T-helper 9 cell (primary cell): ENCODE results near the gene DUS3L.

Experiments used
- DNase-seq: peaks from one replicate; pipeline ENCODE4 v3.0.0-alpha.2; 2020
- total RNA-seq, 2 donors: gene quantifications; one replicate each; lab custom pipeline; 2026; lab: John Stamatoyannopoulos, UW

The DUS3L gene
- 36.6 to 43.7 reads per million in 2 donors for total RNA-seq

- peak; percentile 92 for DNase-seq
Observed at GRCh38 chr19:5790559-5791520, at the start of gene DUS3L. TSS of gene DUS3L (minus strand) at chr19:5791163. CDS start at chr19:5791141, 22 bp downstream.

GRCh38 chr19:5839065-5840017 lies 48.4 kb upstream of the DUS3L start, which contains the start of gene FUT6:
TSS of gene FUT6 (minus strand) at chr19:5839702. CDS start at chr19:5832567, 7,135 bp downstream.
- no peak for DNase-seq

DNA sequence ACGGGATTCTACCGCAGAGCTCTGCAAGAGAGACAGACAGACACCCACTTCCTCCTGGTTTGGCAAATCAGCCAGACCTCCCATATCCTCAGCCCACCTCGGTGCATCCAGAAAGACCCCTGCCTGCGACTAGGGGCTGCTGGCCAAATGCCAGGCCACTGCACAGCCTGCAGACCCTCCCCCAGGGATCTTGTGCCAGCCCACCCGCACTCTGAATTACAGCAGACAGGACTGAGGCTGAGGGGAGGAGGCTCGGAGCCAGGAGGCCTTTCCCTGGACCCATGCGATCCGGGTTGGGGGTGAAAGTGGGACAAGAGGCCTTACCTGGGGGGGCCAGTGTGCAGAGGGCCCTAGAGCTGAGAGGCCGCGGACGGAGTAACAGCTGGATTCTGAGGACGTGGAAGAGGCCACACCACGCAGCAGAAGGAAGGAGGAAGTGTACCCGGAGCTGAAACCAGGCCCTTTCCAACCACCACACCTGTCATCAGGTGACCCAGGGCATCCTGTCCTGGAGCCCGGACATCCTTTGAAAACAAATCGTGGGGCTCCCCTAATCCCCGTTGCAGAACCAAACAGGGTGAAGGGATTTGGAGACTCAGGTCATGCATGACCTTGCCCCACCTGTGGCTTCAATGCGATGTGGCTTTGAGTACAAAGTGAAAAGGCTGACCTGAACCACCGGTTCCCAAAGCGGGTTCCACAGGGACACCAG lies 47.5 kb upstream of the DUS3L start:
- DNase-seq = no peak

DNA sequence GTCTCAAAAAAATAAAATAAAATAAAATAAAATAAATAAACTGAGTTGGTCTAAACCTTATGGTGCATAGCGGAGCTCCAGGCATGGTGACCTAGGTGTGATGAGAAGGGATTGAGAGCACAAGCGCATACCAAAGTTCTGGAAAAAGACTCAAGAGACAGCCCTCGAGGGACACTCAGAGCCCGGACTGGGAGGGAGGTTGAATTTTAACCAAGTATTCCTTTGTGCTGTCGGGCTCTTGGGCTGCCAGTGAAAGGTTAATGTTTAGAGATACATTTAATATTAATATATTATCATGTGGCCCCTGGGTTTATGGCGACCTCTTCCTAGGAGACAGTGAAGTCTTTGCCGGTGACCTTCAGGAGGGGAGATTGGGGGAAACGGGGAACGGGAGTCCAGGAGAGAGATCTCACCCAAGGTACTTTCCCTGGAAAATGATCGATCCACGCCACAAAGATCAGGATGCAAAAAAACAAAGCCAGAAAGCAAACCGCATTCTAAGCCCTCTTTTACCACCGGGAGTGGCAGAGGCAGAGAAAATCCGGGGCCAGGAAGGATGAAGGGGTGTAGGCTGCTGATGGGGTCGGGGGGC lies 46.9 kb upstream of the DUS3L start:
- no peak for DNase-seq

- no peak for DNase-seq
Observed at GRCh38 chr19:5832527-5833216, 41.7 kb upstream of the DUS3L start.

DNA sequence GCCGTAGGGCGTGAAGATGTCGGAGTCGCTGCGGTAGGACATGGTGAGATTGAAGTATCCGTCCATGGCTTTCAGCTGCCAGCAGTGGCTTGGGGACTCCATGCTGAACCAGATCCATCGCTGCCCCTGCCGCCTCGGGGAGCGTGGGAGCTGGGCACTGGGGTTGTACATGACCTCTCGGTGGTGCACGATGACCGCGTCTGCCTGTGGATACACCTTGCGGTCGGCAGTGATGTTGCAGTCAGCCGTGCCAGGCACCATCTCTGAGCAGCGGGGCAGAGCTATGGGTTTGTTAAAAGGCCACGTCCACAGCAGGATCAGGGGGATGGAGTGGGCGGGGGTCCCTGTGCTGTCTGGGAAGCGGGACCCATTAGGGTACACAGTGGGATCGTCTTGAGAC lies 41.1 kb upstream of the DUS3L start:
- DNase-seq = no peak

GRCh38 chr19:5831159-5831558 lies 40.2 kb upstream of the DUS3L start:
- no peak for DNase-seq

DNA sequence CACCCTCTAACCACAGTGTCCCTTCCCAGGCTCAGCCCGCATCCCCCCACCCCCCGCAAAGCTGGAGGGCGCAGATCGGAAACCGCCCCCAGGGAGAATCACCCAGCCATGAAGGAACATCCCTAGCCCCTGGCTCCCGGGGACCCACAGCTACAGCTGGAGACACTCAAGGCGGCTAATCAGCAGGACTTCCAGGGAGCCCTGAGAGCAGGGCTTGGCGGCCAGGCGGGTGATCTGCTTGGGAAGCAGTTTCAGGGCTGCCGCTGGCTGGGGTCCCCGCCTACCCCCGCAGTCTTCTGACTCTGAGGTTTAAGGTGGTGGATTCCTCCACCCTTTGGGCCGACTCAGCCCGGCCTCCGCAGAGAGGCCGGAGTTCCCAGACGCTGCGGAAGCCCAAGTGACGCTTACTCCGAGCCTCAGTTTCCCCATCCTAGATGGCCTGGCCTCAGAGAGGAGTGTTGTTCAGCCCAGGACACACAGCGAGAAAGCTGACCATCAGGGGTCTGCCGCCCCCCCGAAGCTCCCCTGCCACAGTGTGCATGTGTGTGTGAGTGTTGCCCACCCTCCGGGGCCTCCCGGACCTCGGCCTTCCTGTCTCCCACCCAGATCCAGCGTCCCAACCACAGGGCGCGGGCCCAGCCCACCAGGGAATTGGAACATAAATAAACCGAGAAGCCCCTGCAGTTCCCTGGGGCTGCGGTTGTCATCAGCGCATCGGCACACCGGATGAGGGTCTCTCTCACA lies 38.8 kb upstream of the DUS3L start:
- no peak for DNase-seq

- no peak for DNase-seq
Observed at GRCh38 chr19:5828661-5829566, 38.0 kb upstream of the DUS3L start.

- peak; percentile 87 for DNase-seq
Observed at GRCh38 chr19:5827891-5828660, 37.1 kb upstream of the DUS3L start.

DNA sequence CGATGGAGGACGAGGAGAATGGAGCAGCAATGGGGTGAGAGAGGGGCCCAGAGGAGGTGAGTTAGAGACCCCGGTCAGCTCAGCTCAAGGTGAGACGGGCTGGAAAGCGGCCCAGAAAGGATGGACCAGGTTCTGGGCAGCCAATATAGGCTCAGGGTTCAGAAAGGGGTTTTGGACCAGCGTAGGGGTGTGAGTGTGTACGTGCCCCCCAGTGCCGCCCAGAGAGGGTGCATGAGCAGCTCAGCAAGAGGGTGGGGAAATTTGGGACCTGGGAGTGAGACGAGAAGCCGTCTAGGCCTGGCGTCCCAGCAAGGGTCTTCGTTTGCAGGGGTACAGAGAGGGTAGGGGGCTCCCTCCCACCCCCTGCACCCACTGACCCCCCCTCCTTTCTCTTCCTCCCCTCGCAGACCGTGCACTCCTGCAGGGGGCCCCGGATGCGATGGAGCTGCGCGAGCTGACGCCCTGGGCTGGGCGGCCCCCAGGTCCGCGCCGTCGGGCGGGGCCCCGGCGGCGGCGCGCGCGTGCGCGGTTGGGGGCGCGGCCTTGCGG lies 36.5 kb upstream of the DUS3L start:
- DNase-seq = no peak

DNA sequence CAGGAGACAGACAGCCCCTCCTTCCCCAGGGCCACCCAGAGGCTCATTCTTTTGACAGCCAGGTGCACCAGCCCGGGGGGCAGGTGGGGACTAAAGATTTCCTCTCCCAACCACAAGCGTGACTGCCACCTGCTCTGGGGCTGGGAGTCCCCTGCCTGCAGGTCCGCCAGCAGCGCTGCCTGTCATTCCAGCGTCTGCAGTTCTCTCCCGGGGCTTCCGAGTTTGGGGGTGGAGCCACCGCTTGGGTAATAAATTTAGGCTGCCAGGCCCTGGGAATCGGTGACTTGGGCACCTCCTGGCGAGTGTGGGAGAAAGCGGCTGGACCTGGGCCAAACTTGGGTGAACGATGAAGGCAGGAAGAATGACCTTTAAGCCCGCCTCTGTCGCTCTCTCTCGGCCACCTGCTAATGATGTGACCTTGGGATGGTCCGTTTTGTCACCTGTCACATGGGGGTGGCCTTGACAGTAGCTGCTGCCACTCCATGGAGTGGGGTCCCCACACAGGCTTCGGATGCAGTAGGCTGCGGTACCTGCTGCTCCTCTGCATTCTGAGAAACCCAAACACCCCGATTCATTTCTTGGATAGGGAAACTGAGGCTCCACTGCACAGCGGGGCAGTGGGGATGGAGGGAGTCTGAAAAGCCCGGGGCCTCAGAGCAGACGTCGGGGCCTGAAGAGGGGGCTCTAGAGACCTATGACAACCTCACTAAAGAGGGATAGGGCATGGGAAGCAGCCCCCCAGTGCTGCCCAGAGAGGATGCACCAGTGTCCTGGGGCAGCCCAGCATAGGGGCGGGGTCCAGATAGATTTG lies 35.8 kb upstream of the DUS3L start:
- DNase-seq = peak; percentile 12

DNA sequence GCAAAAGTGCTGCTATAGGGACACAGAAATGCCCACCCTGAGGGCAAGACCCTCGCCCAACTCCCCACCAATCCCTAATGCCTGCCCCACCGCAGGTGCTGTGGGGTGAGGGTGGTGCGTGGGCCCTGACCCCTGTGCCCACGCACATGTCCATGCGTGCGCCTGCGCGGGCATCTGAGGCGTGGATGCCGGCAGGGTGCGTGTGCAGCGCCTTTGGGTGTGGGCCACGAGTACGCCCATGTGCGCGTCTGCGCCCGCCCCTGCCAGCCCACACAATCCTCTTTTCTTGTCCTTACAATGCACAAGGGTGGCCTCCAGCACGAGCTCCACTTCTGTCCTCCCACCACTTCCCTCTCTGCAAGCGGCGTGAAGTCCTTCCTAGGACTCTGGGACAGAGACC lies 34.2 kb upstream of the DUS3L start:
- DNase-seq = no peak

DNA sequence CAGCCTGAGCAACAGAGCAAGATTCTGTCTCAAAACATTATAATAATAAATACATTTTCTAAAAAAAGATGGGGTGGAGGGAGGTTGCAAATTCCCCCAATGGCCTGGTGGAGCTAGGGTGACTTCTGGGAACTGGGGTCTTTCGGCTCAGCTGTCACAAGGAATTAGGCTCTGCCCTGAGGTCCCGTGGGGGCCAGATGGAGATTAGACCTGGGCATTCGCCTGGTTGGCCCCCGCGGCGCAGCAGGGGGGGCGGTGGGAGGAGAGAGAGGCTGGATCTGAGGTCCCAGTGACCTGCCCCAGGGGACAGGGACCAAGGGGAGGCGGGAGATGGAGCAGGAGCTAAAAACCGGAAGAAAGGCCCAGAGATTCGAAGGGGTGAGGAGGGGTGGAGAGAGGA lies 33.8 kb upstream of the DUS3L start:
- no peak for DNase-seq

- DNase-seq = no peak
Observed at GRCh38 chr19:5823579-5824281, 32.8 kb upstream of the DUS3L start.

GRCh38 chr19:5822181-5822844 lies 31.4 kb upstream of the DUS3L start:
- DNase-seq = no peak
